Bone marrow (tissue), 2 donors: Measurements from ENCODE around the gene TTLL13.

Source experiments
- DNase-seq, 2 donors: peaks; one replicate each; lab custom pipeline; 2025; lab: John Stamatoyannopoulos, UW

Gene TTLL13

GRCh38 chr15:90217671-90218394 lies 31.5 kb upstream of the TTLL13 start:
- DNase-seq, result no peak

- DNase-seq, result peak; percentile 20 to 31
Observed at GRCh38 chr15:90219421-90220141, 29.8 kb upstream of the TTLL13 start.

GRCh38 chr15:90221246-90221900 lies 28.0 kb upstream of the TTLL13 start:
- DNase-seq, result peak in 1 of 2 donors; percentile 9

- DNase-seq, result no peak
Observed at GRCh38 chr15:90222547-90222946, 26.8 kb upstream of the TTLL13 start.

- DNase-seq, result no peak
Observed at GRCh38 chr15:90223441-90224165, 25.8 kb upstream of the TTLL13 start.

GRCh38 chr15:90225047-90225446 lies 24.3 kb upstream of the TTLL13 start:
- DNase-seq, result no peak

- no peak for DNase-seq
Observed at GRCh38 chr15:90225504-90226234, 23.7 kb upstream of the TTLL13 start.

GRCh38 chr15:90227336-90227735 lies 22.0 kb upstream of the TTLL13 start:
- DNase-seq, result no peak

GRCh38 chr15:90227816-90228772 lies 21.3 kb upstream of the TTLL13 start:
- no peak for DNase-seq

- no peak for DNase-seq
Observed at GRCh38 chr15:90228960-90229359, 20.4 kb upstream of the TTLL13 start.

- no peak for DNase-seq
Observed at GRCh38 chr15:90230071-90230494, 19.3 kb upstream of the TTLL13 start.

- DNase-seq, result no peak
Observed at GRCh38 chr15:90230610-90231009, 18.7 kb upstream of the TTLL13 start.

GRCh38 chr15:90231028-90232017 lies 18.0 kb upstream of the TTLL13 start:
- peak in 1 of 2 donors; percentile 40 for DNase-seq

GRCh38 chr15:90232196-90232595 lies 17.2 kb upstream of the TTLL13 start:
- DNase-seq, result no peak

- no peak for DNase-seq
Observed at GRCh38 chr15:90232941-90233386, 16.4 kb upstream of the TTLL13 start.

GRCh38 chr15:90233387-90234095 lies 15.8 kb upstream of the TTLL13 start, which contains the start of gene CIB1:
TSS of gene CIB1 (minus strand) at chr15:90233941. CDS start at chr15:90233885, 56 bp downstream.
- DNase-seq, result peak; percentile 77 to 93

- DNase-seq, result peak in 1 of 2 donors; percentile 86
Observed at GRCh38 chr15:90234096-90234988, 15.0 kb upstream of the TTLL13 start, which contains the start of gene GDPGP1. TSS of gene GDPGP1 (plus strand) at chr15:90234209. CDS start at chr15:90240909, 6,700 bp downstream.
